Iris pigment epithelial cell (primary cell): ENCODE data around the gene ACTR1B.
A peak's percentile ranks its signal among the peaks of the same experiment; 100 is the strongest.
"Not testable (repeated sequence)": the region's sequence is repeated elsewhere in the genome, so short reads cannot be mapped to it uniquely, and the experiment has no call there.

Experiments
- DNase-seq: peaks from one replicate; pipeline ENCODE4 v3.0.0-alpha.2; 2011; ENCODE audit warnings: low read depth

ACTR1B gene

GRCh38 chr2:97663962-97664635 lies at the start of gene ACTR1B:
TSS of gene ACTR1B (minus strand) at chr2:97664044. CDS start at chr2:97663890, 154 bp downstream.
- DNase-seq: peak; percentile 99

GRCh38 chr2:97712693-97713295 lies 49.0 kb upstream of the ACTR1B start:
- no peak for DNase-seq

GRCh38 chr2:97712175-97712574 lies 48.3 kb upstream of the ACTR1B start:
- not testable (repeated sequence) for DNase-seq

GRCh38 chr2:97711394-97711711 lies 47.5 kb upstream of the ACTR1B start:
- DNase-seq: no peak

GRCh38 chr2:97708608-97709007 lies 44.8 kb upstream of the ACTR1B start:
- DNase-seq: no peak

- no peak for DNase-seq
These were observed 44.2 kb upstream of the ACTR1B start for GRCh38 chr2:97708048-97708380.

- DNase-seq: no peak
These were observed 43.7 kb upstream of the ACTR1B start for GRCh38 chr2:97707362-97708047.

GRCh38 chr2:97706708-97707345 lies 43.0 kb upstream of the ACTR1B start:
- no peak for DNase-seq

GRCh38 chr2:97706112-97706511 lies 42.3 kb upstream of the ACTR1B start:
- no peak for DNase-seq

- DNase-seq: no peak
These were observed 41.1 kb upstream of the ACTR1B start for GRCh38 chr2:97704989-97705388.

- DNase-seq: no peak
These were observed 39.9 kb upstream of the ACTR1B start for GRCh38 chr2:97703741-97704140.

GRCh38 chr2:97702731-97703470 lies 39.1 kb upstream of the ACTR1B start:
- no peak for DNase-seq

- no peak for DNase-seq
These were observed 38.1 kb upstream of the ACTR1B start for GRCh38 chr2:97701851-97702465.

- DNase-seq: no peak
These were observed 37.3 kb upstream of the ACTR1B start for GRCh38 chr2:97701186-97701585.

GRCh38 chr2:97699765-97700444 lies 36.1 kb upstream of the ACTR1B start:
- DNase-seq: peak; percentile 65

- no peak for DNase-seq
These were observed 34.7 kb upstream of the ACTR1B start for GRCh38 chr2:97698530-97698929.

- DNase-seq: peak; percentile 75
These were observed 33.7 kb upstream of the ACTR1B start for GRCh38 chr2:97697252-97698235.

GRCh38 chr2:97695744-97696143 lies 31.9 kb upstream of the ACTR1B start:
- DNase-seq: no peak

GRCh38 chr2:97693476-97693875 lies 29.6 kb upstream of the ACTR1B start:
- peak; percentile 51 for DNase-seq

GRCh38 chr2:97691166-97691565 lies 27.3 kb upstream of the ACTR1B start:
- no peak for DNase-seq
